GM12878 (cell line): Measurements from ENCODE around the gene HERC2. TPM values are rescaled to one million over a fixed set of nuclear protein-coding genes. Genes with fewer than 3 reads are reported as not detected.

Source experiments
- ATAC-seq: fragments of 200-7000 bp; cut with Tn5 transposase; 3 replicates; pipeline ENCODE4 v1.9.1; 2020; ENCODE audit warnings: mild to moderate bottlenecking, moderate library complexity
- BruUV-seq: library from RNA; stranded (reverse); fragments of 400-500 nt; replicated peaks from 2 replicates; lab custom pipeline; 2021; lab: Mats Ljungman, UMichigan
- CTCF ChIA-PET: fragments of 300-600 bp; sonication (Branson Sonifier 250); formaldehyde crosslinking; extraction: SDS; loops from one replicate; lab custom pipeline; 2021; ENCODE audit warnings: inconsistent platforms; lab: Yijun Ruan, JAX
- POLR2A ChIA-PET: fragments of 350-600 bp; formaldehyde crosslinking; extraction: SDS; loops from one replicate; lab custom pipeline; 2021; ENCODE audit warnings: inconsistent platforms; lab: Charles Lee
- RAD21 ChIA-PET: fragments of 300-600 bp; sonication (Branson Sonifier 250); formaldehyde crosslinking; loops from one replicate; lab custom pipeline; 2023; ENCODE audit warnings: antibody characterized with exemption; ENCODE audit not compliant: unreplicated experiment; lab: Charles Lee
- SMC1A ChIA-PET: fragments of 300-600 bp; sonication (Branson Sonifier 250); formaldehyde crosslinking; loops from one replicate; lab custom pipeline; 2023; ENCODE audit not compliant: unreplicated experiment, uncharacterized antibody; lab: Charles Lee
- DNase-seq: peaks from one replicate; pipeline ENCODE4 v3.0.0-alpha.2; 2011; ENCODE audit warnings: low read depth, low spot score
- FAIRE-seq: peaks from 3 replicates; lab custom pipeline; 2011; peaks lifted over from hg19 to GRCh38; lab: Jason Lieb, UNC
- H2AFZ ChIP-seq: 2 replicates; pipeline ENCODE4 v1.6.0; 2011; ENCODE audit warnings: low read depth, low read length, control low read depth; ENCODE audit not compliant: control insufficient read depth
- H3K27ac ChIP-seq: 2 replicates; pipeline ENCODE4 v1.5.1; 2011; ENCODE audit warnings: control low read depth; ENCODE audit not compliant: control insufficient read depth, insufficient read depth
- H3K27me3 ChIP-seq, 2 experiments: replicated peaks in 1 of 2; 2 replicates each; pipeline versions ENCODE4 v1.6.0 to v1.6.1; 2011; ENCODE audit warnings: low read length in 1 of 2; ENCODE audit not compliant: control insufficient read depth in 2 of 2, insufficient read depth in 2 of 2
- H3K36me3 ChIP-seq, 2 experiments: 2 replicates each; pipeline ENCODE4 v1.5.1; 2011; ENCODE audit warnings: low read length in 1 of 2; ENCODE audit not compliant: control insufficient read depth in 2 of 2, insufficient read depth in 2 of 2
- H3K4me1 ChIP-seq: 2 replicates; pipeline ENCODE4 v1.6.1; 2011; ENCODE audit warnings: mild to moderate bottlenecking, low read length, moderate library complexity, mixed read lengths; ENCODE audit not compliant: control insufficient read depth, insufficient read depth
- H3K4me2 ChIP-seq: 2 replicates; pipeline ENCODE4 v1.6.0; 2011; ENCODE audit warnings: control low read depth; ENCODE audit not compliant: control insufficient read depth, insufficient read depth
- H3K4me3 ChIP-seq: fragments of 200-600 bp; sonication (generic); 2 replicates; pipeline ENCODE4 v1.5.1; 2016
- H3K79me2 ChIP-seq: 2 replicates; pipeline ENCODE4 v1.6.0; 2011; ENCODE audit warnings: low read length; ENCODE audit not compliant: control insufficient read depth, insufficient read depth
- H3K9ac ChIP-seq: 2 replicates; pipeline ENCODE4 v1.8.0; 2011; ENCODE audit warnings: low read length, control low read depth, mixed read lengths; ENCODE audit not compliant: control insufficient read depth, insufficient read depth
- H3K9me3 ChIP-seq: replicated peaks from 3 replicates; pipeline ENCODE4 v1.5.1; 2011; ENCODE audit warnings: mild to moderate bottlenecking, low read length; ENCODE audit not compliant: control insufficient read depth, insufficient read depth
- H4K20me1 ChIP-seq: 2 replicates; pipeline ENCODE4 v1.6.0; 2011; ENCODE audit not compliant: control insufficient read depth, insufficient read depth
- BRCA1 ChIP-seq: IDR thresholded peaks from 2 replicates; pipeline ENCODE4 v1.6.1; 2011; ENCODE audit warnings: low read depth, low read length, improper control_type of control experiment
- CBFB ChIP-seq: IDR thresholded peaks from 2 replicates; pipeline ENCODE4 v1.6.1; 2016; ENCODE audit warnings: antibody characterized with exemption, low read depth
- HDAC2 ChIP-seq: fragments of 200-600 bp; sonication (generic); IDR thresholded peaks from 2 replicates; pipeline ENCODE4 v1.6.1; 2017
- KAT2A ChIP-seq: conservative IDR thresholded peaks from 2 replicates; pipeline ENCODE4 v1.6.1; 2011; ENCODE audit warnings: low read depth, low read length; ENCODE audit not compliant: control insufficient read depth
- NFYA ChIP-seq: IDR thresholded peaks from 2 replicates; pipeline ENCODE4 v1.6.1; 2011; ENCODE audit warnings: low read depth, mild to moderate bottlenecking, low read length, improper control_type of control experiment, borderline replicate concordance
- NR2F1 ChIP-seq: fragments of 450-650 bp; conservative IDR thresholded peaks from 2 replicates; pipeline ENCODE4 v1.6.1; 2017; ENCODE audit warnings: mild to moderate bottlenecking
- POLR2A ChIP-seq: IDR thresholded peaks from 2 replicates; pipeline ENCODE4 v1.6.1; 2011; ENCODE audit warnings: low read depth, mild to moderate bottlenecking, low read length
- RCOR1 ChIP-seq: conservative IDR thresholded peaks from 2 replicates; pipeline ENCODE4 v1.6.1; 2012; ENCODE audit warnings: low read depth, low read length, improper control_type of control experiment
- ZNF207 ChIP-seq: fragments of 450-650 bp; IDR thresholded peaks from 2 replicates; pipeline ENCODE4 v1.6.1; 2014; ENCODE audit warnings: antibody characterized with exemption, mild to moderate bottlenecking, borderline replicate concordance
- ZNF217 ChIP-seq: fragments of 450-650 bp; IDR thresholded peaks from 2 replicates; pipeline ENCODE4 v1.6.1; 2017; ENCODE audit warnings: antibody characterized with exemption, mild to moderate bottlenecking
- WGBS: methylation state at CpG from one replicate; pipeline ENCODE4 v1.1.6; 2016; ENCODE audit warnings: low lambda C conversion rate; ENCODE audit not compliant: insufficient replicate concordance, insufficient coverage; ENCODE audit errors: missing lambda C conversion rate; 5-methylcytosine and 5-hydroxymethylcytosine counted together
- in situ Hi-C: fragments of 300-500 bp; cut with MboI; formaldehyde crosslinking; loops from 9 replicates; pipeline ENCODE4 v1.14.3; 2018; ENCODE audit warnings: mixed read lengths
- intact Hi-C: fragments of 100-400 bp; cut with micrococcal nuclease; formaldehyde crosslinking; loops from one replicate; pipeline ENCODE4 v1.14.2; 2022; ENCODE audit not compliant: unreplicated experiment
- polyA plus RNA-seq, 11 experiments: library from polyadenylated mRNA; depleted of rRNA in 4 of 11; unstranded in 6 of 11; stranded (reverse) in 5 of 11; fragments of >200 nt; fragmentation: Nextera tagmentation in 4 of 11; fragmentation: Illumina TruSeq in 1 of 11; extraction: Ambion mirVana in 4 of 11; extraction: Trizol in 1 of 11; gene quantifications; 1 replicate in 1 of 11; 2 replicates in 10 of 11; pipeline versions ENCODE4 v1.2.1 to v1.2.3, GENCODE V29; 2011 to 2016; ENCODE audit warnings: inconsistent platforms in 2 of 11, missing spikeins in 2 of 11, low read depth in 1 of 11
- total RNA-seq, 4 experiments: library from RNA; depleted of rRNA in 3 of 4; stranded (reverse); fragments of >200 nt in 3 of 4; fragmentation: Illumina TruSeq in 1 of 4; extraction: Trizol in 1 of 4; gene quantifications; 2 replicates each; pipeline versions ENCODE4 v1.2.1 to v1.2.3, GENCODE V29; 2013 to 2021
- TF ChIP-seq, protein P1 (sequence below): fragments of 450-650 bp; IDR thresholded peaks from 2 replicates; pipeline ENCODE4 v1.6.1; 2017; ENCODE audit warnings: low read depth, mild to moderate bottlenecking, moderate library complexity
- TF ChIP-seq, protein P2 (sequence below): IDR thresholded peaks from 2 replicates; pipeline ENCODE4 v1.6.1; 2012; ENCODE audit warnings: low read depth, low read length, improper control_type of control experiment
- TF ChIP-seq, protein P3 (sequence below): fragments of 450-650 bp; conservative IDR thresholded peaks from 2 replicates; pipeline ENCODE4 v1.6.1; 2017; ENCODE audit warnings: mild to moderate bottlenecking, moderate library complexity

HERC2 gene
- total and polyA plus RNA-seq, 10 of the 15 experiments (the other 5 are each of a cell fraction or from before 2014, with no cell fraction given): 6.1 to 39.0 (median 24.0) TPM

DNA sequence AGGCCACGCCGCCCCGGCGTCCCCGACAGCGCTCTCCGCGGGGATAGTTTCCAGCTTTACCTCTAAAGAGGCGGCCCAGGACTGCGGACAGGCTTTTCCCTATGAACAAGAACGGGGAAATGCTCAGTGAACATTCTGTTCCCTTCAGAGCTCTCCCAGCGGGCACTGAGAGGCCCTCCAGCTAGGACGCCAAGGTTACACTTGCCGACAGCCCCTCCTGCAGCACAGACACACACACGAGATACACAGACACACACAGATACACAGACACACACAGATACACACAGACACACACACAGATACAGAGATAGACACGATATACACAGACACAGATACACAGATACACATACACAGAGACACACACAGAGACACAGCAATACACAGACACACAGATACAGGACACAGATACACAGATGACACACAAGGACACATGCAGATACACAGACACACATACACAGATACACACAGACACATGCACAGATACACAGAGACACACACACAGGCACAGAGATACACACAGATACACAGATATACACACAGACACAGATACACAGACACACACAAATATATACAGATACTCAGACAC lies 222.3 kb downstream of the HERC2 start:
- intact Hi-C loops (no loop called here), in situ Hi-C loops (no loop called here)
- ChIA-PET POLR2A (no interaction called here), CTCF (no interaction called here), SMC1A (no interaction called here), RAD21 (no interaction called here)
- Histone ChIP-seq H4K20me1 (no peaks in the 10 kb centered on the region), H2AFZ (no peak overlapping the region), H3K79me2 (no peaks in the 10 kb centered on the region), H3K9me3 (no peaks in the 10 kb centered on the region), H3K4me1 (peaks cover 6% of the 10 kb centered on the region), H3K4me2 (no peak overlapping the region), H3K27me3 (peaks cover 15 to 19% of the 10 kb centered on the region in 2 experiments), H3K36me3 (no peaks in the 10 kb centered on the region), H3K9ac (no peak overlapping the region), H3K27ac (no peak overlapping the region), H3K4me3 (no peak overlapping the region)
- 40% methylated on average over 10 of the region's 16 CpGs for WGBS
- ATAC-seq (no peak), DNase-seq (no peak), FAIRE-seq (no peak)
- BruUV-seq: no TSS peak
- TF ChIP-seq ZNF217 (no peak), POLR2A (no peak), KAT2A (no peak)

DNA sequence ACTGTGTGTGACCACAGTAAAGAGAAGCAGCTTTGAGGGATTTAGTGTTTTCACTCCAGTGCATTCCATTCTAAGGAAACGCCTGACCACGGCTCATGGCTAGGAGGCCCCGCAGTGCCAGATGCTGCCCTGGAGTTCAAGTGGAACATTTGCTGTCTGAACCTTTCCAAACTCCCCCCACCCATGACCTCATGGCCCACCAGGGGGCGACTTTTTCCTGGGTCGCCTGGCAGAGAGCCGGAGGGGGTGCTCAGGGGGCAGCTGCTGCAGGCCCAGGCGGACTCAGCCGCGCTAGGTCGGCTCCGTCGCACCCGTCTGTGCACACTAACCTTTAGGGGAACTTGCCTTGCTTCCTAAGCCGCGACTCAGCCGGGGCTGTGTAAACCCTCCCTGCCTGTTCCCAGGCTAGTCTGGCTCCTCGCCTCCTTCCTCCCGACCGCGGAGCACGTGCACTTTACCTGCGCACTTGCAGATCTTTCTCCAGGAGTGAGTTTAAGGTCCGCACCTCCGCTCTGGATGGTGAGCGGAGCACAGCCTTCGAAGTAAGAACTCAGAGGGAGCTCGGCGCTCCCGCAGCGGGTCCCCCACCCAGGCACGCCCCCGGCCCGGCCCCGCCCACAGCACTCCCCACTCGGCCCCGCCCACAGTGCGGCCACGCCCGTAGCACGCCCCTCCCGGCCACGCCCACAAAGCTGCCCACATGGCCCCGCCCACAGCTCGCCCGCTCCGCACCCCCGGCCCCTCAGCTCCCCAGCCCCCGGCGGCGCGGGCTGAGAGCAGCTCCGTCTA lies 223.0 kb downstream of the HERC2 start, which contains the start of gene OCA2:
Gene OCA2, minus strand, starts transcription at position 550 of the 789 bp plus-strand sequence. CDS start 17,441 bp downstream, outside the sequence.
- no peak within 1 kb of the TSS for H3K4me3 ChIP-seq
- in situ Hi-C loops: no loop called here
- no peak for DNase-seq
- ChIA-PET CTCF (no interaction called here), SMC1A (no interaction called here), POLR2A (no interaction called here), RAD21 (no interaction called here)
- no peak within 1 kb of the TSS for H2AFZ ChIP-seq
- H3K27me3 ChIP-seq: peaks cover 17 to 19% of the 10 kb centered on the region in 2 experiments
- no peaks in the 10 kb centered on the region for H3K36me3 ChIP-seq
- peaks cover 6% of the 10 kb centered on the region for H3K4me1 ChIP-seq
- no peaks in the 10 kb centered on the region for H4K20me1 ChIP-seq
- no peak within 1 kb of the TSS for H3K9ac ChIP-seq
- no peak within 1 kb of the TSS for H3K4me2 ChIP-seq
- no peaks in the 10 kb centered on the region for H3K79me2 ChIP-seq
- ATAC-seq: no peak
- FAIRE-seq: no peak
- intact Hi-C loops: no loop called here
- WGBS: 23% methylated on average over 28 of the region's 52 CpGs
- H3K27ac ChIP-seq: no peak within 1 kb of the TSS
- no TSS peak for BruUV-seq
- H3K9me3 ChIP-seq: no peaks in the 10 kb centered on the region
- no peak for TF ChIP-seq BRCA1
- TF ChIP-seq, protein P1, sequence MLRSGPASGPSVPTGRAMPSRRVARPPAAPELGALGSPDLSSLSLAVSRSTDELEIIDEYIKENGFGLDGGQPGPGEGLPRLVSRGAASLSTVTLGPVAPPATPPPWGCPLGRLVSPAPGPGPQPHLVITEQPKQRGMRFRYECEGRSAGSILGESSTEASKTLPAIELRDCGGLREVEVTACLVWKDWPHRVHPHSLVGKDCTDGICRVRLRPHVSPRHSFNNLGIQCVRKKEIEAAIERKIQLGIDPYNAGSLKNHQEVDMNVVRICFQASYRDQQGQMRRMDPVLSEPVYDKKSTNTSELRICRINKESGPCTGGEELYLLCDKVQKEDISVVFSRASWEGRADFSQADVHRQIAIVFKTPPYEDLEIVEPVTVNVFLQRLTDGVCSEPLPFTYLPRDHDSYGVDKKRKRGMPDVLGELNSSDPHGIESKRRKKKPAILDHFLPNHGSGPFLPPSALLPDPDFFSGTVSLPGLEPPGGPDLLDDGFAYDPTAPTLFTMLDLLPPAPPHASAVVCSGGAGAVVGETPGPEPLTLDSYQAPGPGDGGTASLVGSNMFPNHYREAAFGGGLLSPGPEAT: no peak
- TF ChIP-seq, protein P2, sequence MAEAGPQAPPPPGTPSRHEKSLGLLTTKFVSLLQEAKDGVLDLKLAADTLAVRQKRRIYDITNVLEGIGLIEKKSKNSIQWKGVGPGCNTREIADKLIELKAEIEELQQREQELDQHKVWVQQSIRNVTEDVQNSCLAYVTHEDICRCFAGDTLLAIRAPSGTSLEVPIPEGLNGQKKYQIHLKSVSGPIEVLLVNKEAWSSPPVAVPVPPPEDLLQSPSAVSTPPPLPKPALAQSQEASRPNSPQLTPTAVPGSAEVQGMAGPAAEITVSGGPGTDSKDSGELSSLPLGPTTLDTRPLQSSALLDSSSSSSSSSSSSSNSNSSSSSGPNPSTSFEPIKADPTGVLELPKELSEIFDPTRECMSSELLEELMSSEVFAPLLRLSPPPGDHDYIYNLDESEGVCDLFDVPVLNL: no peak
- TF ChIP-seq NFYA: no peak
- TF ChIP-seq HDAC2: no peak
- TF ChIP-seq CBFB: no peak
- TF ChIP-seq, protein P3, sequence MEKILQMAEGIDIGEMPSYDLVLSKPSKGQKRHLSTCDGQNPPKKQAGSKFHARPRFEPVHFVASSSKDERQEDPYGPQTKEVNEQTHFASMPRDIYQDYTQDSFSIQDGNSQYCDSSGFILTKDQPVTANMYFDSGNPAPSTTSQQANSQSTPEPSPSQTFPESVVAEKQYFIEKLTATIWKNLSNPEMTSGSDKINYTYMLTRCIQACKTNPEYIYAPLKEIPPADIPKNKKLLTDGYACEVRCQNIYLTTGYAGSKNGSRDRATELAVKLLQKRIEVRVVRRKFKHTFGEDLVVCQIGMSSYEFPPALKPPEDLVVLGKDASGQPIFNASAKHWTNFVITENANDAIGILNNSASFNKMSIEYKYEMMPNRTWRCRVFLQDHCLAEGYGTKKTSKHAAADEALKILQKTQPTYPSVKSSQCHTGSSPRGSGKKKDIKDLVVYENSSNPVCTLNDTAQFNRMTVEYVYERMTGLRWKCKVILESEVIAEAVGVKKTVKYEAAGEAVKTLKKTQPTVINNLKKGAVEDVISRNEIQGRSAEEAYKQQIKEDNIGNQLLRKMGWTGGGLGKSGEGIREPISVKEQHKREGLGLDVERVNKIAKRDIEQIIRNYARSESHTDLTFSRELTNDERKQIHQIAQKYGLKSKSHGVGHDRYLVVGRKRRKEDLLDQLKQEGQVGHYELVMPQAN: no peak
- no peak for TF ChIP-seq ZNF207
- TF ChIP-seq RCOR1: no peak
- no peak for TF ChIP-seq NR2F1
